ENCODE results near the gene MST1.

MST1 gene

DNA sequence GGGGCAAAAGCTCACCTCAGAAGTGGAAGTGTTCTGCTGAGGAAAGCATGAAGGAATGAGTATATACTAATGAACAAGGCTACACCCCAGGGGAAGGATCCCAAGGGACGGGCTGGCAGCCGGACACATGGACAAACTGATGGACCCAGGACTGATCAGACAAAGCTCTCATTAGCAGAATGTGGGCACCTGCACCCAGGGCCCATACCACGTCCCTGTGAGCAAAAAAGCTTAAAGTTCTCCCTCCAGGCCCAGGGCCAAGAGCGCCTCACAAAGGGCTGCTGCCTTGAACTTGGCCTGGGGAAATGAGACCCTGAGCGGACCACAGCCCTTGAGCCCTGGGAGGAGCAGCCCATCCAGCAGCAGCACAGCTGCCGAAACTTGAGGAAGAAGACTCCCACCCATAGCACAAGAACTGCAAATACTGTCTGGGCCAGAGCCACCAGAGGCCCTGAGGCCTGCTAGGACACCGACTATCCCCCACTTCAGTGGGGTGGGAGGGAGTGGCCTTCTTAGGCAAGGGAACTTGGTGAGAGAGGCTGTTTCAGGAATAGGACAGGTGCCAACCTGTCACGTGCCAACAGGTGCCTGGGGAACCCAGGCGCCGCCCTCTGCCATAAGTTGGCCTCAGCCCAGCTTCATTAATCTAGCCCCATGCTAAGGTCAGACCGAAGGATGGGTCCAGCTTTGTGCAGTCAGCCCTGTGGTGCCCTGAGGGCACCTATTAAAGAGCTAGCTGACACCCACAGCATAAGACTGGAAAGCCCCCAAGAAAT lies 36.8 kb upstream of the MST1 start:
- no peak overlapping the region for H2AK5ac ChIP-seq (ENCODE audit: low read depth, low read length)
- no peak overlapping the region for H3K23ac ChIP-seq (ENCODE audit: low read depth, low read length, poor library complexity)
- H3K4me2 ChIP-seq (ENCODE audit: insufficient read depth, low read length, poor library complexity, severe bottlenecking): no peak overlapping the region
- H3K36me3 ChIP-seq (replicated peaks in 1 of 2; ENCODE audit: control insufficient read depth in 2 of 2, insufficient read depth in 2 of 2, low read length in 2 of 2): peaks cover 45 to 78% of the 10 kb centered on the region in 2 donors
- H3K9me3 ChIP-seq (replicated peaks in 1 of 2; ENCODE audit: control insufficient read depth in 2 of 2, insufficient read depth in 1 of 2, low read depth in 1 of 2, low read length in 2 of 2): no peaks in the 10 kb centered on the region
- no peak overlapping the region for H2BK15ac ChIP-seq (ENCODE audit: low read length)
- H4K8ac ChIP-seq (ENCODE audit: low read depth, low read length): no peak overlapping the region
- no CpG with 5 or more reads among the region's 11 CpGs for WGBS, 2 donors (ENCODE audit: extremely low coverage in 2 of 2, insufficient read length in 2 of 2, insufficient replicate concordance in 1 of 2)
- no peak overlapping the region for H3K9ac ChIP-seq (ENCODE audit: low read depth, low read length, poor library complexity)
- H2BK12ac ChIP-seq (ENCODE audit: low read length): no peak overlapping the region
- H3K4me3 ChIP-seq (ENCODE audit: low read length in 2 of 2): no peak overlapping the region
- H3K18ac ChIP-seq (ENCODE audit: low read length): no peak overlapping the region
- no peak overlapping the region for H3K4ac ChIP-seq (ENCODE audit: low read length)
- peaks cover 0 to 1% (median 0%) of the 10 kb centered on the region in 3 experiments for H3K27me3 ChIP-seq (ENCODE audit: control insufficient read depth in 3 of 3, insufficient read depth in 3 of 3, low read depth in 1 of 3, low read length in 3 of 3)
- no peak for DNase-seq (ENCODE audit: low spot score)
- no peak overlapping the region for H3K14ac ChIP-seq (ENCODE audit: low read length)
- H3K79me1 ChIP-seq (ENCODE audit: low read depth, low read length): peaks cover 25% of the 10 kb centered on the region
- no peak overlapping the region for H3K27ac ChIP-seq (replicated peaks; ENCODE audit: low read length)
- H4K91ac ChIP-seq (ENCODE audit: low read depth, low read length, poor library complexity): no peak overlapping the region
- H3K4me1 ChIP-seq (ENCODE audit: control insufficient read depth in 2 of 2, insufficient read depth in 1 of 2, low read depth in 1 of 2, low read length in 2 of 2): peaks cover 9 to 14% of the 10 kb centered on the region in 2 donors
- H2BK120ac ChIP-seq (ENCODE audit: low read depth, low read length): no peak overlapping the region
- H2BK5ac ChIP-seq (ENCODE audit: low read length): peak overlapping the region; percentile 69
- H2AFZ ChIP-seq (ENCODE audit: low read length): no peak overlapping the region

DNA sequence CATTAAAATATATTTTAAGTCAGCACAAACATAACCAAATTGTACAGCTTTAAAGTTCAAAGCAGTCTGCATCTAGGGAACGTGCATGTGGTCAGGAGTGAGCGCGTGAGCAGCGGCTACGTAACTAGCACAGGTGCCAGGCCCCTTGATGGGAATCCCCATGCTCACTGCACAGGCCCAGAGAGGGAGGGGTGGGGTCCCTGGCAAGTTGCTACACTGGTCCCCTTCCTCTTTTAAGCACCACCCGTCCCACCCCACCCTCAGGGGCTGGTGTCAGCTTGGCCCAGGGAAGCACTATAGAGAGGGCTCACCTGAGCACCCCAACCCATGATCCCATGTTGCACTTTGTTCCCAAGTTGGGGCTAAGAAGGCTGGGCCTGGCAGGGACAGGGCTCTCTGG lies 35.3 kb upstream of the MST1 start:
- no peak overlapping the region for H3K23ac ChIP-seq (ENCODE audit: low read depth, low read length, poor library complexity)
- no peak for DNase-seq (ENCODE audit: low spot score)
- peak overlapping the region; percentile 89 for H3K4me2 ChIP-seq (ENCODE audit: insufficient read depth, low read length, poor library complexity, severe bottlenecking)
- H2BK5ac ChIP-seq (ENCODE audit: low read length): no peak overlapping the region
- peaks cover 25% of the 10 kb centered on the region for H3K79me1 ChIP-seq (ENCODE audit: low read depth, low read length)
- peak overlapping the region; percentile 92 for H2AFZ ChIP-seq (ENCODE audit: low read length)
- H4K91ac ChIP-seq (ENCODE audit: low read depth, low read length, poor library complexity): no peak overlapping the region
- peak overlapping the region; percentile 89 for H4K8ac ChIP-seq (ENCODE audit: low read depth, low read length)
- no peak overlapping the region for H3K4ac ChIP-seq (ENCODE audit: low read length)
- H3K9ac ChIP-seq (ENCODE audit: low read depth, low read length, poor library complexity): no peak overlapping the region
- H3K27ac ChIP-seq (replicated peaks; ENCODE audit: low read length): peak overlapping the region; percentile 75
- H3K27me3 ChIP-seq (ENCODE audit: control insufficient read depth in 3 of 3, insufficient read depth in 3 of 3, low read depth in 1 of 3, low read length in 3 of 3): peaks cover 0 to 1% (median 0%) of the 10 kb centered on the region in 3 experiments
- peaks cover 45 to 75% of the 10 kb centered on the region in 2 donors for H3K36me3 ChIP-seq (replicated peaks in 1 of 2; ENCODE audit: control insufficient read depth in 2 of 2, insufficient read depth in 2 of 2, low read length in 2 of 2)
- no peaks in the 10 kb centered on the region for H3K9me3 ChIP-seq (replicated peaks in 1 of 2; ENCODE audit: control insufficient read depth in 2 of 2, insufficient read depth in 1 of 2, low read depth in 1 of 2, low read length in 2 of 2)
- H2BK120ac ChIP-seq (ENCODE audit: low read depth, low read length): no peak overlapping the region
- H3K18ac ChIP-seq (ENCODE audit: low read length): no peak overlapping the region
- no peak overlapping the region for H3K14ac ChIP-seq (ENCODE audit: low read length)
- peak overlapping the region in 1 of 2 donors; percentile 80 for H3K4me3 ChIP-seq (ENCODE audit: low read length in 2 of 2)
- no peak overlapping the region for H2BK12ac ChIP-seq (ENCODE audit: low read length)
- H3K4me1 ChIP-seq (ENCODE audit: control insufficient read depth in 2 of 2, insufficient read depth in 1 of 2, low read depth in 1 of 2, low read length in 2 of 2): peaks cover 9 to 14% of the 10 kb centered on the region in 2 donors
- no CpG with 5 or more reads among the region's 6 CpGs for WGBS, 2 donors (ENCODE audit: extremely low coverage in 2 of 2, insufficient read length in 2 of 2, insufficient replicate concordance in 1 of 2)
- H2AK5ac ChIP-seq (ENCODE audit: low read depth, low read length): peak overlapping the region; percentile 83
- no peak overlapping the region for H2BK15ac ChIP-seq (ENCODE audit: low read length)

DNA sequence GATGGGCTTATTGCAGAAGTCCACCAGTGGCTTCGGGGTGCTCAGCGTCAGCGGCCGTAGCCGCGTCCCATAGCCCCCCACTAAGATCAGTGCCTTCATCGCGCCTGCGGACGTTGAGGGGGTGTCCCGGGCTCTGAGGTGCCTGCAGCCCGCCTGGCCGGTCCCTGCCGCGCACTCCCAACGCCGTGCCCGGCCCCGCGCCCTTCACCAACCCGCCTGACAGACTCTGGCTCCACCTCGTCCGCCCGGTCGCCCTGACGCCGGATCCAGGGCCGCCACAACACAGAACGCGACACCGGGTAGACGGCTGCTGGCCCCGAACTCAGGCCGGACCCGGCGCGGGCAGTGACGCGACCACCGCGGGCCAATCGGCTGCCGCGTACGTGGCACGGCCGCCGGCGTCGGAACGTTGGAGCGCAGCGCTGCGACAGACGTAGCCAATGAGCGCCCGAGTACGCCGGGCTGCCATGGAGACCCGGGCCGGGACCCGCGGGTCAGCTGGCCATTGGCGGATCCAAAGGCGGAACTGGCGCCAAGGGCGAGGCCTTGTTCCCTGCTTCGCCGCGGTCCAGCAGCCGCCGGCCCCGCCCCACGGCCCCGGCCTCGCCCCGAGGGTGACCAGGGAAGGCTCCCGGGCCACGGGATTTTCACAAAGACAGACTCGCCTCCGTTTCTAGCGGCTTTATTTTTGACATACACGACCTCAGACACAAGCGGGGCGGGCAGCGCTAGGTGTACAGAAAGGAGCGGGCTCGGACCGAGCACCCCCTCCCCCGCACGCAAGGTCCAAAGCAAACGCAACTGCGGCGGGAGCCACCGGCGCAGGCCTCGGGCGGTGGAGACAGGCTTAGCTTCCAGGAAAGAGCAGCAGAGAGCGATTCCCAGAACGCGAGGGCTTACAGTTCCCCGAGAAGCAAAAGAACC lies 34.6 kb upstream of the MST1 start, which contains the start of gene GMPPB:
TSS of gene GMPPB (minus strand) at position 324 of the 924 bp plus-strand sequence. CDS start at position 99, 225 bp downstream.
- Histone ChIP-seq H4K8ac (ENCODE audit: low read depth, low read length) (peak within 1 kb of the TSS; percentile 89), H3K27me3 (ENCODE audit: control insufficient read depth in 3 of 3, insufficient read depth in 3 of 3, low read depth in 1 of 3, low read length in 3 of 3) (peaks cover 0 to 1% (median 0%) of the 10 kb centered on the region in 3 experiments), H2AFZ (ENCODE audit: low read length) (peak within 1 kb of the TSS; percentile 93), H3K79me1 (ENCODE audit: low read depth, low read length) (peaks cover 27% of the 10 kb centered on the region), H2BK5ac (ENCODE audit: low read length) (peak within 1 kb of the TSS; percentile 19), H3K23ac (ENCODE audit: low read depth, low read length, poor library complexity) (peak within 1 kb of the TSS; percentile 98), H3K4me1 (ENCODE audit: control insufficient read depth in 2 of 2, insufficient read depth in 1 of 2, low read depth in 1 of 2, low read length in 2 of 2) (peaks cover 12 to 14% of the 10 kb centered on the region in 2 donors), H2BK120ac (ENCODE audit: low read depth, low read length) (no peak within 1 kb of the TSS), H3K9ac (ENCODE audit: low read depth, low read length, poor library complexity) (peak within 1 kb of the TSS; percentile 96), H3K9me3 (replicated peaks in 1 of 2; ENCODE audit: control insufficient read depth in 2 of 2, insufficient read depth in 1 of 2, low read depth in 1 of 2, low read length in 2 of 2) (no peaks in the 10 kb centered on the region), H2BK15ac (ENCODE audit: low read length) (no peak within 1 kb of the TSS), H4K91ac (ENCODE audit: low read depth, low read length, poor library complexity) (no peak within 1 kb of the TSS), H2BK12ac (ENCODE audit: low read length) (no peak within 1 kb of the TSS), H2AK5ac (ENCODE audit: low read depth, low read length) (peak within 1 kb of the TSS; percentile 96), H3K14ac (ENCODE audit: low read length) (peak within 1 kb of the TSS; percentile 57), H3K4ac (ENCODE audit: low read length) (no peak within 1 kb of the TSS), H3K4me3 (ENCODE audit: low read length in 2 of 2) (peak within 1 kb of the TSS; percentile 80 to 97), H3K36me3 (replicated peaks in 1 of 2; ENCODE audit: control insufficient read depth in 2 of 2, insufficient read depth in 2 of 2, low read length in 2 of 2) (peaks cover 45 to 75% of the 10 kb centered on the region in 2 donors), H3K27ac (replicated peaks; ENCODE audit: low read length) (peak within 1 kb of the TSS; percentile 75), H3K4me2 (ENCODE audit: insufficient read depth, low read length, poor library complexity, severe bottlenecking) (peak within 1 kb of the TSS; percentile 90), H3K18ac (ENCODE audit: low read length) (peak within 1 kb of the TSS; percentile 92)
- no CpG with 5 or more reads among the region's 102 CpGs for WGBS, 2 donors (ENCODE audit: extremely low coverage in 2 of 2, insufficient read length in 2 of 2, insufficient replicate concordance in 1 of 2)
- DNase-seq (ENCODE audit: low spot score): peak; percentile 94

All from neuronal stem cell (in vitro differentiated cells).